VCaP (cell line): ENCODE results near the gene FBN2.

Experiments used
- H3K27ac ChIP-seq: fragments of 450-650 bp; 2 replicates; pipeline ENCODE4 v1.5.1; 2017
- CTCF ChIP-seq: fragments of 450-650 bp; conservative IDR thresholded peaks from 2 replicates; pipeline ENCODE4 v1.5.1; 2017; ENCODE audit warnings: mild to moderate bottlenecking, moderate library complexity

FBN2 gene

GRCh38 chr5:128224336-128224735 is 313.7 kb downstream of the FBN2 start:
- no peak for TF ChIP-seq CTCF

GRCh38 chr5:128220841-128221240 is 317.2 kb downstream of the FBN2 start:
- no peak for TF ChIP-seq CTCF
- H3K27ac ChIP-seq: no peak overlapping the region

More at GRCh38 chr5:128224336-128224735, 313.7 kb downstream of the FBN2 start:
- H3K27ac ChIP-seq: no peak overlapping the region

GRCh38 chr5:128216860-128217531 is 321.0 kb downstream of the FBN2 start:
- no peak overlapping the region for H3K27ac ChIP-seq
- TF ChIP-seq CTCF: no peak

- TF ChIP-seq CTCF: no peak
These were observed 321.8 kb downstream of the FBN2 start for GRCh38 chr5:128216285-128216684.

GRCh38 chr5:128213833-128214232 is 324.2 kb downstream of the FBN2 start:
- no peak overlapping the region for H3K27ac ChIP-seq
- TF ChIP-seq CTCF: no peak

More at GRCh38 chr5:128216285-128216684, 321.8 kb downstream of the FBN2 start:
- H3K27ac ChIP-seq: no peak overlapping the region

- no peak overlapping the region for H3K27ac ChIP-seq
- TF ChIP-seq CTCF: peak; percentile 72
These were observed 324.7 kb downstream of the FBN2 start for GRCh38 chr5:128213340-128213739.

- TF ChIP-seq CTCF: no peak
- no peak overlapping the region for H3K27ac ChIP-seq
These were observed 325.7 kb downstream of the FBN2 start for GRCh38 chr5:128212191-128212806.
